ENCODE measurements around the gene MDM1. TPM values are rescaled to one million over a fixed set of nuclear protein-coding genes. Genes with fewer than 3 reads are reported as not detected.

Gene MDM1, protein sequence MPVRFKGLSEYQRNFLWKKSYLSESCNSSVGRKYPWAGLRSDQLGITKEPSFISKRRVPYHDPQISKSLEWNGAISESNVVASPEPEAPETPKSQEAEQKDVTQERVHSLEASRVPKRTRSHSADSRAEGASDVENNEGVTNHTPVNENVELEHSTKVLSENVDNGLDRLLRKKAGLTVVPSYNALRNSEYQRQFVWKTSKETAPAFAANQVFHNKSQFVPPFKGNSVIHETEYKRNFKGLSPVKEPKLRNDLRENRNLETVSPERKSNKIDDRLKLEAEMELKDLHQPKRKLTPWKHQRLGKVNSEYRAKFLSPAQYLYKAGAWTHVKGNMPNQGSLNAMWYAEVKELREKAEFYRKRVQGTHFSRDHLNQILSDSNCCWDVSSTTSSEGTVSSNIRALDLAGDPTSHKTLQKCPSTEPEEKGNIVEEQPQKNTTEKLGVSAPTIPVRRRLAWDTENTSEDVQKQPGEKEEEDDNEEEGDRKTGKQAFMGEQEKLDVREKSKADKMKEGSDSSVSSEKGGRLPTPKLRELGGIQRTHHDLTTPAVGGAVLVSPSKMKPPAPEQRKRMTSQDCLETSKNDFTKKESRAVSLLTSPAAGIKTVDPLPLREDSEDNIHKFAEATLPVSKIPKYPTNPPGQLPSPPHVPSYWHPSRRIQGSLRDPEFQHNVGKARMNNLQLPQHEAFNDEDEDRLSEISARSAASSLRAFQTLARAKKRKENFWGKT
- 5.3 TPM for polyA plus RNA-seq (2013, experiment 1 of 2)
- 5.6 TPM for polyA plus RNA-seq (2013, experiment 2 of 2)

- H3K4me3 ChIP-seq (ENCODE audit: low read length): peak within 1 kb of the TSS; percentile 68
- H3K27me3 ChIP-seq (ENCODE audit: insufficient read depth, low read length, poor library complexity): no peaks in the 10 kb centered on the region
- no peak within 1 kb of the TSS for H2BK120ac ChIP-seq (ENCODE audit: low read depth, low read length)
- H3K36me3 ChIP-seq (ENCODE audit: control insufficient read depth, insufficient read depth, low read length): no peaks in the 10 kb centered on the region
- H3K9ac ChIP-seq (ENCODE audit: low read length): peak within 1 kb of the TSS; percentile 78
- H3K79me1 ChIP-seq (ENCODE audit: low read length): no peaks in the 10 kb centered on the region
- H2BK15ac ChIP-seq (replicated peaks; ENCODE audit: low read depth): no peak within 1 kb of the TSS
- no CpG with 5 or more reads among the region's 59 CpGs for WGBS (ENCODE audit: extremely low coverage, insufficient coverage, low lambda C conversion rate)
- no peak within 1 kb of the TSS for H4K8ac ChIP-seq (ENCODE audit: low read depth, low read length)
- no peak within 1 kb of the TSS for H3K18ac ChIP-seq (ENCODE audit: low read length)
- no peak within 1 kb of the TSS for H2AK5ac ChIP-seq (ENCODE audit: low read length)
- peak within 1 kb of the TSS; percentile 46 for H3K27ac ChIP-seq (ENCODE audit: low read depth, low read length)
- H3K4ac ChIP-seq (ENCODE audit: low read depth, low read length): peak within 1 kb of the TSS; percentile 23
- H3K56ac ChIP-seq (ENCODE audit: low read length): peak within 1 kb of the TSS; percentile 84
- H2BK5ac ChIP-seq (ENCODE audit: low read length): no peak within 1 kb of the TSS
- no peaks in the 10 kb centered on the region for H3K79me2 ChIP-seq (ENCODE audit: control insufficient read depth, insufficient read depth, low read length)
- no peaks in the 10 kb centered on the region for H3K4me1 ChIP-seq (ENCODE audit: control insufficient read depth, low read depth, low read length)
- no peak within 1 kb of the TSS for H3K23ac ChIP-seq (ENCODE audit: low read length)
- peak; percentile 99 for DNase-seq
- H4K5ac ChIP-seq (ENCODE audit: low read length): no peak within 1 kb of the TSS
- peak within 1 kb of the TSS; percentile 74 for H3K4me2 ChIP-seq (ENCODE audit: low read length)
Measured at GRCh38 chr12:68331869-68332727, at the start of gene MDM1. Gene MDM1 (minus strand): TSS chr12:68332362. CDS start chr12:68332245, 117 bp downstream.

DNA sequence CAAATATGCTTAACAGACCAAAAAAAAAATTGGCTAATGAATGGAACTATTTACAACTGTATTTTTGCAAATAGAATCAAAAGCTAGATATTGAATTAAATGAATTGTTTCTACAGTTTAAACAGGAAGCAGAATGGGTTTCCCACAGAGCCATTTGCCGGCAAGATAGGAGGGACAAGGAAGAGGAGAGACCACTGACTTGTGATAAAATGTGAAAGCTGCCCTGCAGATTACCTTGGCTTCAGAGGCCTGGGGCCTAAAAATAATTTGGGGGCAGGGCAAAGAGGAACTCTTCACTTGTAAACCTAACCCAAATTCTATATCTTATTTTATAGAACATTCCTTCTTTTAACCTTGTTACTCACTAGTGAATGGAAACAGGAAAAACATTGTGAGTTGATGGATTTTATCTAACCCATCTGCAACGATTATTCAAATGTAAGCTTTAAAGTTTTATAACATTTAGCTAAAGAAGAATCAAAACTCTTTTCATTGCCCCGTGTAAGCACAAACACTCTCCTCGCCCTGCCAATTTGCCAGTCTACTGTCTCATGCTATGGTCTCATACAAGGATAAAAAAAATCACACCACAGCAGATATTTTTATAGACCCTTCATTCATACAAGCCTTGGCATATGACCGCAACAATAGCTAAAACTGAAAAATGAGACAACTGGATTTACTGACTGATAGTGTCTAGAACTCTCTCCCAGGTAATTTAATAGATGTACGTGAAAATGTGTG is 49.5 kb upstream of the MDM1 start:
- Histone ChIP-seq H3K23ac (ENCODE audit: low read length) (no peak overlapping the region), H4K8ac (ENCODE audit: low read depth, low read length) (no peak overlapping the region), H3K9ac (ENCODE audit: low read length) (no peak overlapping the region), H2BK120ac (ENCODE audit: low read depth, low read length) (no peak overlapping the region), H3K4me2 (ENCODE audit: low read length) (no peak overlapping the region), H3K79me2 (ENCODE audit: control insufficient read depth, insufficient read depth, low read length) (no peaks in the 10 kb centered on the region), H4K5ac (ENCODE audit: low read length) (no peak overlapping the region), H3K36me3 (ENCODE audit: control insufficient read depth, insufficient read depth, low read length) (no peaks in the 10 kb centered on the region), H2BK5ac (ENCODE audit: low read length) (no peak overlapping the region), H3K4me1 (ENCODE audit: control insufficient read depth, low read depth, low read length) (peaks cover 7% of the 10 kb centered on the region), H3K4me3 (ENCODE audit: low read length) (no peak overlapping the region), H2BK15ac (replicated peaks; ENCODE audit: low read depth) (no peak overlapping the region), H3K4ac (ENCODE audit: low read depth, low read length) (no peak overlapping the region), H3K27ac (ENCODE audit: low read depth, low read length) (no peak overlapping the region), H3K56ac (ENCODE audit: low read length) (no peak overlapping the region), H3K79me1 (ENCODE audit: low read length) (no peaks in the 10 kb centered on the region), H3K18ac (ENCODE audit: low read length) (no peak overlapping the region), H2AK5ac (ENCODE audit: low read length) (no peak overlapping the region), H3K27me3 (ENCODE audit: insufficient read depth, low read length, poor library complexity) (no peaks in the 10 kb centered on the region)
- peak; percentile 56 for DNase-seq
- WGBS (ENCODE audit: extremely low coverage, insufficient coverage, low lambda C conversion rate): no CpG with 5 or more reads among the region's 6 CpGs

- no peaks in the 10 kb centered on the region for H3K79me1 ChIP-seq (ENCODE audit: low read length)
- no peak overlapping the region for H3K27ac ChIP-seq (ENCODE audit: low read depth, low read length)
- H3K18ac ChIP-seq (ENCODE audit: low read length): no peak overlapping the region
- H3K56ac ChIP-seq (ENCODE audit: low read length): no peak overlapping the region
- no peak for DNase-seq
- no peak overlapping the region for H4K8ac ChIP-seq (ENCODE audit: low read depth, low read length)
- H3K4me3 ChIP-seq (ENCODE audit: low read length): no peak overlapping the region
- H3K27me3 ChIP-seq (ENCODE audit: insufficient read depth, low read length, poor library complexity): no peaks in the 10 kb centered on the region
- no peak overlapping the region for H3K4ac ChIP-seq (ENCODE audit: low read depth, low read length)
- no peak overlapping the region for H2BK120ac ChIP-seq (ENCODE audit: low read depth, low read length)
- no peak overlapping the region for H3K23ac ChIP-seq (ENCODE audit: low read length)
- H2AK5ac ChIP-seq (ENCODE audit: low read length): no peak overlapping the region
- no peak overlapping the region for H2BK15ac ChIP-seq (replicated peaks; ENCODE audit: low read depth)
- WGBS (ENCODE audit: extremely low coverage, insufficient coverage, low lambda C conversion rate): no CpG with 5 or more reads among the region's 5 CpGs
- H3K4me1 ChIP-seq (ENCODE audit: control insufficient read depth, low read depth, low read length): peaks cover 7% of the 10 kb centered on the region
- no peak overlapping the region for H3K4me2 ChIP-seq (ENCODE audit: low read length)
- H4K5ac ChIP-seq (ENCODE audit: low read length): no peak overlapping the region
- no peaks in the 10 kb centered on the region for H3K36me3 ChIP-seq (ENCODE audit: control insufficient read depth, insufficient read depth, low read length)
- H3K79me2 ChIP-seq (ENCODE audit: control insufficient read depth, insufficient read depth, low read length): no peaks in the 10 kb centered on the region
- no peak overlapping the region for H2BK5ac ChIP-seq (ENCODE audit: low read length)
- H3K9ac ChIP-seq (ENCODE audit: low read length): no peak overlapping the region
Measured at GRCh38 chr12:68378872-68379606, 46.9 kb upstream of the MDM1 start.

DNA sequence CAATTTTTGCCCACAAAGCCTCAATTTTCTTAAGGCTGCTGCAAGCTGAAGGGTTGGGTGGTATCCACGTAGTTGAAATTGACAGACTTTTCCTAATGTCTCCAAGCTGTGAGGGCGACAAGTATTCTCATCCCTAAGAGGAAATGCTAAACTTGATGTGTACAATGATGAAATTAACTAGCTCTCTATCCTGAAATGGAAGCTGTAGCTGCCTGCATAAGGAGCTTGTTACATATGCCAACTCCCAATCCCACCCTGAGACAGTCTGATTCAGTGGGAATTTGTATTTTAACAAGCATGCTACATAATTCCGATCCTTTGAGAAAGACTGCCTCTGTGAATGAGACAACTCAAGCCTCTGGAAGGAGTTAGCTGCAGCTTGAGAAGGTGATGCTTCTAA is 45.7 kb upstream of the MDM1 start:
- Histone ChIP-seq H4K5ac (ENCODE audit: low read length) (no peak overlapping the region), H3K79me1 (ENCODE audit: low read length) (no peaks in the 10 kb centered on the region), H3K4me3 (ENCODE audit: low read length) (no peak overlapping the region), H2AK5ac (ENCODE audit: low read length) (no peak overlapping the region), H3K56ac (ENCODE audit: low read length) (no peak overlapping the region), H2BK15ac (replicated peaks; ENCODE audit: low read depth) (no peak overlapping the region), H3K4me1 (ENCODE audit: control insufficient read depth, low read depth, low read length) (peaks cover 3% of the 10 kb centered on the region), H3K27ac (ENCODE audit: low read depth, low read length) (no peak overlapping the region), H3K18ac (ENCODE audit: low read length) (no peak overlapping the region), H3K79me2 (ENCODE audit: control insufficient read depth, insufficient read depth, low read length) (no peaks in the 10 kb centered on the region), H4K8ac (ENCODE audit: low read depth, low read length) (no peak overlapping the region), H2BK5ac (ENCODE audit: low read length) (no peak overlapping the region), H2BK120ac (ENCODE audit: low read depth, low read length) (no peak overlapping the region), H3K4ac (ENCODE audit: low read depth, low read length) (no peak overlapping the region), H3K4me2 (ENCODE audit: low read length) (no peak overlapping the region), H3K23ac (ENCODE audit: low read length) (no peak overlapping the region), H3K27me3 (ENCODE audit: insufficient read depth, low read length, poor library complexity) (no peaks in the 10 kb centered on the region), H3K9ac (ENCODE audit: low read length) (no peak overlapping the region), H3K36me3 (ENCODE audit: control insufficient read depth, insufficient read depth, low read length) (no peaks in the 10 kb centered on the region)
- no peak for DNase-seq
- no CpG with 5 or more reads among the region's 3 CpGs for WGBS (ENCODE audit: extremely low coverage, insufficient coverage, low lambda C conversion rate)

- WGBS (ENCODE audit: extremely low coverage, insufficient coverage, low lambda C conversion rate): no CpG with 5 or more reads among the region's 7 CpGs
Measured at GRCh38 chr12:68376901-68377300, 44.7 kb upstream of the MDM1 start.

More at GRCh38 chr12:68376901-68377300, 44.7 kb upstream of the MDM1 start:
- no peak overlapping the region for H3K9ac ChIP-seq (ENCODE audit: low read length)
- no peak overlapping the region for H4K5ac ChIP-seq (ENCODE audit: low read length)
- no peaks in the 10 kb centered on the region for H3K27me3 ChIP-seq (ENCODE audit: insufficient read depth, low read length, poor library complexity)
- H4K8ac ChIP-seq (ENCODE audit: low read depth, low read length): no peak overlapping the region
- H2BK5ac ChIP-seq (ENCODE audit: low read length): no peak overlapping the region
- H3K79me2 ChIP-seq (ENCODE audit: control insufficient read depth, insufficient read depth, low read length): no peaks in the 10 kb centered on the region
- no peak overlapping the region for H3K56ac ChIP-seq (ENCODE audit: low read length)
- no peak overlapping the region for H3K27ac ChIP-seq (ENCODE audit: low read depth, low read length)
- H3K4me3 ChIP-seq (ENCODE audit: low read length): no peak overlapping the region
- H3K4me2 ChIP-seq (ENCODE audit: low read length): no peak overlapping the region
- no peaks in the 10 kb centered on the region for H3K79me1 ChIP-seq (ENCODE audit: low read length)
- H3K36me3 ChIP-seq (ENCODE audit: control insufficient read depth, insufficient read depth, low read length): no peaks in the 10 kb centered on the region
- no peak overlapping the region for H3K23ac ChIP-seq (ENCODE audit: low read length)
- peaks cover 3% of the 10 kb centered on the region for H3K4me1 ChIP-seq (ENCODE audit: control insufficient read depth, low read depth, low read length)
- H2BK120ac ChIP-seq (ENCODE audit: low read depth, low read length): no peak overlapping the region
- H3K18ac ChIP-seq (ENCODE audit: low read length): no peak overlapping the region
- H2BK15ac ChIP-seq (replicated peaks; ENCODE audit: low read depth): no peak overlapping the region
- H2AK5ac ChIP-seq (ENCODE audit: low read length): no peak overlapping the region
- H3K4ac ChIP-seq (ENCODE audit: low read depth, low read length): no peak overlapping the region
- DNase-seq: no peak
